ENCODE measurements around the gene ARHGDIB.

The ARHGDIB gene

DNA sequence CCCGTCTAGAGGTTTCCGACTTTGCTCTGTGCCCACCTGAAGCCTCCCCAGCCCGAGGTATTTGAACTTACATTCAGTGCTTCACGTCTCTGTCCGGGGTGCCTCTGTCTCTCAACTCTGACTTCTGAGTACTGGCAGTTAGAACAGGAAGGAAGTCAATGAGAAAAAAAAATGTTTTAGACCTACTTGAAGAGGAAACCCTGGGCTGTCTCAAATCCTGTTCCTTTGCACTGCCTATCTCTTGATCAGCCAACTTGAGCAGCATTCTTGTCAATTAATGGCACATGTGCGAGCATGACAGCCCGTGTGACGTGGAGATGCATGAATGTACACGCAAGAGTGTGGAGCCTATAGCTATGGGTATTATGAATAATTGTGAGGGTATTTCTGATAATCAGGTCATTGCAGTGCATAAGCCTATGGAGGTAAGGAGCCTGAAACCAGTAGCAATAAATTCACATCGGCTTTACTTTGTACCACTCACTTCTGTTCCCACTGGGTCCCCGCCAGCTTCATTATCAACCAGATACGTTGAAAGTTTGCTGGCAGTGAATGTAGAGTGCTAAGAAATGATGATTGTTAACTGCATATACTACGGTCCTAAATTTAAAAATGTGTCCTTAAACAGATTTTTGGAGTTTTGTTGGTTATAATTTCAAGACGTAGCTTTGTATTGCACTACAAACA is at the start of gene ARHGDIB:
TSS of gene ARHGDIB (minus strand) at position 136 of the 687 bp plus-strand sequence. CDS start 10,889 bp downstream, outside the sequence.
- DNase-seq (ENCODE audit: low read depth in 2 of 2), result no peak

DNA sequence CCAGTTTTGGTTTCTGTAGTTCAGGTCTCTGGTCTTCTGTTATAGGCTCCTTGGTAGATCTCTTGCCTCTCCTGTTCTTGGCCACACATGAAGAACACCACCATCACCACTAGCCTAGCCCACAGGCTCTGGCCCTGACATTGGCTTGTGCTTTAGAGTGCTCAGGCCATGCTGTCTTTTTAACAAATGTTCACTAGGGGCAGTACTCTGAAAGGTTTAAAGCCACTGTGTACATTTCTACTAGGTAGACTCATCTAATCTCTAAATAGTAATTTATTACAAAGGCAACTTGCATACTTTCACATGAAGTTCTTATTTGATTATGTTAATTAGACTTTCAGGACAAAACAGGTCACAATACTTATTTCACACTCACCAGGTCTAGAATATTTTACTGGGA is 49.8 kb upstream of the ARHGDIB start:
- no peak for DNase-seq (ENCODE audit: low read depth in 2 of 2)

DNA sequence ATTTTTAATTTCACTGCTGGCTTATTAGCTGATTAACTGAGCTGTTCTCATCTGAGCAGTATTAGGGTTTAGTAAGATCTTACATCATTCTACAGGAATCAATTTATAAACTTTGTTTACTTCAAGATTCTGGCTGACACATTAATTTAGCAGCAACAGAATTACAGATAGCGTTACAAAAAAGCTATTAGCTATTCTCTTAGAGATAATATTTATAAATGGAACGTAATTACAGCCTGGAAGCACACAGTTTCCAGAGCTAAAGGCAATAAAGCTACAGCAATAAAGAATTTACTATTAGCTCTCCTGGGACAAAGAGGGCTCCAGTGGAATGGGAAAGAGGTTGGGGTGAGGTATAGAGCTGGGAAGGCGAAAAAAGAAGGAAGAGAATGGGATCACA is 46.1 kb upstream of the ARHGDIB start:
- DNase-seq (ENCODE audit: low read depth in 2 of 2), result no peak

DNA sequence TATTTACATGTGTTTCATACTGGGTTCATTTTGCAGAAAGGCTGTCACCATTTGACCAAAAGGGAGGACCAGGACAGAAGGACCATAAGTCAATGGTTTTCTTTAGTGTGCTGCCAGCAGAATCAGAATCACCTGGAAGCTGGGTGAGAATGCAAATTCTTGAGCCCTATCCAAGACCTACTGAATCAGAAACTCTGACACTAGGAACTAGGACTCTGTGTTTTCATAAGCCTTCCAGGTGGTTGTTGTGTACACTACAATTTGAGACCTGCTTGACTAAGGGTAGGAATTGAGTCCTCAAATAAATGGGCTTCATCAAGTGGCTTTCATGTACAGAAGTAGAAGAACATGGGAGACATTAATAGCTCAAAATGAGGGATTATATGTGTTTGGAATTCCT is 43.7 kb upstream of the ARHGDIB start:
- DNase-seq (ENCODE audit: low read depth in 2 of 2), result no peak

DNA sequence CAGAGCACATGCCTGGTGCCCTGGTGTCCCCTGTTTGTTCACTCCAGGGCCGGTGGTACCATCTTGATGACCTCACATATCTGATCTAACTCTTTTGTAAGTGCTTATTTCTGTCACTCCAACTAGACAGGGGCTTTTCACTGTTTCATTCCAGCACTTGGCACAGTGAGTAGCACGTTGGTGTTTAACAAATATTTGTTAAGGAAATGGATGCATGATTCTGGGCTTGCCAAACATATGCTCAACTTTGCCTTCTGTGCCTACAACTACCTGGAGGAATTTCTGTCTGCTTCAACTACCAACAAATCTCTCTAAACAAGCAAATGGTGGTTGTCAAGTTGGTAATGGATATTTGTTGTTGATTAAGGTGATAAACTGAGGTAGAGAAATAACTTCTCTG is 43.0 kb upstream of the ARHGDIB start:
- no peak for DNase-seq (ENCODE audit: low read depth in 2 of 2)

DNA sequence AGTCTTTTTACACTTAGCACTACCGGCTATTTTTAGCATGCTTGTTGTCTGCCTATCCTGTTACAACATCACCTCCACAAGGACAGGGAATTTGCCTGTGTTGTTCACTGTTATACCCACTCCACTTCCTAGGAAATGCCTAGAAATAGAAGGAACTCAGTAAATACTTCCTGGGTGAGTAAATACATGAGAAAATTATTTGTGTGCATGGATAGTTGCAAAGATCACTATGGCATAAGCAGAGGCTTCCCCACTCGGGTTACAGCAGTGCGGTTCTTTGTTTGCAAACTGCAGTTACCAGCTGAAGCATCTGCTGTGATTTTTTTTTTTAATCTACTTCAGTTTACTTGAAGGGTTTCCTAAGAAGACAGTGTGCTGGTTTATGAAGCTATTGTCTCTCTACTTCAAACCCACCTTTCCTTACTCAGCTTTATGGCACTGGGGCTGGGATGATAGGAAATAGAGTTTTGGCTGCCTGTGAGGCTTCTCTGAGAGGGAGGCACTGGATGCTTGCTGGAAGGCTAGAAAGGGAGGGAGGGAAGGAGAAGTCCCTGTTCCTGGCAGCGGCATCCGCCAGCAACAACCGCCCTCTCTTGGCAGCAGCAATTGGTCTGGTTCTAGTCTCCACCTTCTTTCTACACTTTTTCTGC is 40.5 kb upstream of the ARHGDIB start:
- no peak for DNase-seq (ENCODE audit: low read depth in 2 of 2)

DNA sequence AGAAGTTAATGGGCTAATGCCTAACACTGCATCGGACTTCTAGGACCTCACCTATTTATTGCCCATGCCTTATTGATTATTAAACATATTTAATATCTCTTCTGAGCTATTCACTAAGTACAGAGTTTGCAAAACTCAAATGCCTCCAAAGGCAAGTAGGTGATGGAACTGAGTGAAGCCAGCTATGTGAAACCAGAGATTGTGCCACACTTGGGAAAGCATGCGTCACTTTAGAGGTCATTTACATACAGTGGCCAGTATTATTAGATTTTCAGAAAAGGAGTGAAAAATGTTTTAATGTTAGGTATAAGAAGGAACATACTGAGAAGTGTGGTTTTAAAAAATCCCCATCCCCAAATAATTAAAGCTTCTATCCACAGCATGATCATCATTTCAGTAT is 39.2 kb upstream of the ARHGDIB start:
- no peak for DNase-seq (ENCODE audit: low read depth in 2 of 2)

DNA sequence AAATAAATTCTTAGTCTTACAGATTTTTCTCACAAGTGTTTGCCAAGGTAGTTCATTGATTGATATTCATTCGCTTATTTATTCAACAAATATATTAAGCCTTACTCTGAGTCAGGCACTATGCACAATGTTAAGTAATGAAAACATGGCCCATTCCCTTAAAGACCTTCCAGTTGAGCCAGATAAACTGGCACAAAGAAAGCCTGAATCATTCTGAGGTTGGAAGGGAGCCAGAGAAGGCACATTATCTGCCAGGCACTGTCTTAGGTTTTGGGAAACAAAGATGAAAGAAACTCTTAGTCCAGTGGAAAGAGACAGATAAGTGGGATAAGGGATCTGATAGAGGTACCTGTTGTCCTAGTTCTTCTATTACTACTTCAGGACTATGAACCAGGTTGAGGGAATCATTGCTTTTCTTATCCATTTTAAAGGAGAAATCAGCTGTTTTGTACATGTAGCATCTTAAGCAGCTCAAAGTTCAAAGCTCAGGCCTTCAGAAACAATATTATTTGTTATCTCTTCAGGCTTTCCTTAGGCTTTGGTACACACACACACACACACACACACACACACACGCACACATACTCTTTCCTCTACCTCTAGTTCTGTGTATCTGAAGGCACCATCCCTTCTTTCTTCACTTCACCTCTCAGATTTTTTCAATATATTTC is 38.4 kb upstream of the ARHGDIB start:
- no peak for DNase-seq (ENCODE audit: low read depth in 2 of 2)

DNA sequence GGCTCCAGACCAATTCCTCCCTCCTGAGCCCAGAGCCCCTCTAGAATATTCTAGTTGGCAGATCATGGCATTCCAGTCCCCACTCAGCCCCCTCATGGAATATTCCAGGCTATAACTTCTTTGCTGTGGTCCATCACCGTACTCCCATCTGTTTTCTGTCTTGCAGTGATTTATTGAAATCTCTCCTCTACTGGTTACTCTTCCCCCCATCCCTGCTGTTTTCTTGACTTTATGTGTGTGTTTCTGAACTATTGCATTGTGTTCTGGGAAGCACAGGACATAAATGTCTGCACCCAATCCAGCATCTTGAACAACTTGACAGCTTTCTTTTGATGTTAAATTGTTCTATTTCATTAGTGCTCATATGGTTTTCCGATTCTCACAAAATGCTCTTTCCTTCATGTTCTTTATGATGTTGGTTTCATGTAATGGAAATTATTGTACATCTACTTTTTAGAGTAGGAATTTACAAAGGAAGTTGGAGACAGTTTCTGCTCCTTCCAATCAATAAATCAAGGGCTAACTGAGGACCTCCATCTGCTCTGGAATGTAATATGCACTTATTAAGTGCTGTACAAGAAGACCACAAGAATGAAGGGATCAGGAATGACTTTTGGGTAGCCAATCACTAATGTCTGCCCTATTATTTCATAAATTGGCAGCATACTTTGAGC is 37.8 kb upstream of the ARHGDIB start:
- peak; percentile 74 to 79 for DNase-seq (ENCODE audit: low read depth in 2 of 2)

DNA sequence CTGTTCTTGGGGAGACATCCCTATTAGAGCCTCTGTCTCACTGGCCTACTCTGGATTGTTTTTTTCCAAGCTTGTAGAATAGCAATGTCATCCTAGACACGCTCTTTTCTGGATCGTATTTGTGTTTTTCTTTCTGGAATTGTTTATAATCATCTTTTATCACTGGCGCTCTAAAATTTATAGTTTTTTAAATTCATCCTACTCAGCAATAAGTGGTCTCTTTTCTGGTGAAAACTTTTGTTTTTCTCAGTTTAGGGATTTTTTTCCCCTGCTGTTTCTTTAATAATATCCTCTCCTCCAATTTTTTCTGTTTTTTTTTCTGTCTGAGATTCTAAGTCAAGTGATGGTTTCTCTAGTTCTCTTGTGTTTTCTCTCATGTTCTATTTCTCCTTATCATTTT is 36.6 kb upstream of the ARHGDIB start:
- DNase-seq (ENCODE audit: low read depth in 2 of 2), result no peak

DNA sequence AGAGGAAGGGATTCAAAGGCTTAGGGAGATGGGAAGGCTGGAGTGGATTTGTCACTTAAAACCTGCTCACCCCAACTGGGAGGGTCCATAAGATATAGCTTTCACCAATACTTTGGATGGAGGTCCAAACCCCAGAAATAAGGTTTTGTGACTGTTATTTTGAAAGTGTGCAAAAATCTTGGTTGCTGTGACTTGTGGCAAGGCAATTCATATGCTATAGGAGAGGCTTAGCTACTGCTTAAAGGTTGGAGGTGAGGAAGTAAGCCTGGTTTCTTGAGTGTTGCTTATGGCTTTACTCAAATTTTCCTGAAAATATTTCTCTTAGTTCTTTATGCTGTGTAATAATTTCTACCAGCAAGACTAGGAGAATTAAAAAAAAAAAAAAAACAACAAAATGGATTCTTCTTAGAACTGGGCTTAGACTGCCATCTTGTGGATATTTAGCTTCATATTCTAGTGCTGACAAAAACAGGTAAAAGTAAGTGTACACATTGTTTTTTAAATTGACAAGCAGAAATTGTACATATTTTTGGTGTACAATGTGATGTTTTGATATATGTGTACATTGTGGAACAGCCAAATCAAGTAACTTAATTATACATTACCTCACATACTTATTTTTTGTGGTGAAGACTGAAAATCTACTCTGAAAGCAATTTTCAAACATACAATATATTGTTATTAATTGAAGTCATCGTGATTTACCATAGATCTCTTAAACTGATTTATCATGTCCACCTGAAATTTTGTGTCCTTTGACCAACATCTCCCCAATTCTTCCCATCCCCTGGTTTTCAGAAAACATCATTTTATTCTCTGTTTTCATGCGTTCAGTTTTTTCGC is 34.4 kb upstream of the ARHGDIB start:
- peak; percentile 39 to 44 for DNase-seq (ENCODE audit: low read depth in 2 of 2)

DNA sequence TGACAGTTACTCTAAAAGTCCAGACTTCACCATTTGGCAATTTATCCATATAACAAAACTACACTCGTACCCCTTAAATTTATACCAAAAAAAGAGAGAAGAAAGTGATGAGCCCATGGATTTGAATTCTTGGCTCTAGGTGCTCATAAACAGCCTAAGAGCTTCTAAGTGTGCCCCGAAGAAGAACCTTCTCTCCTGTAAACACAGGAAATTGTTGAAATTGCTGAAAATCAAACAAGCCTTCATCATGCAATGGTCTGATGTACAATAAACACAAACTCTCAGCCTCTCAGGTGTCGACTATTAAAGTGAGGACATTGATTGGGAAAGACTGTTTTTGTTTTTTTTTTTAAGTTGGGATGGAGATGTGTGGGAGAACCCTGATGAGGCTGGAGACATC is 33.2 kb upstream of the ARHGDIB start:
- no peak for DNase-seq (ENCODE audit: low read depth in 2 of 2)

DNA sequence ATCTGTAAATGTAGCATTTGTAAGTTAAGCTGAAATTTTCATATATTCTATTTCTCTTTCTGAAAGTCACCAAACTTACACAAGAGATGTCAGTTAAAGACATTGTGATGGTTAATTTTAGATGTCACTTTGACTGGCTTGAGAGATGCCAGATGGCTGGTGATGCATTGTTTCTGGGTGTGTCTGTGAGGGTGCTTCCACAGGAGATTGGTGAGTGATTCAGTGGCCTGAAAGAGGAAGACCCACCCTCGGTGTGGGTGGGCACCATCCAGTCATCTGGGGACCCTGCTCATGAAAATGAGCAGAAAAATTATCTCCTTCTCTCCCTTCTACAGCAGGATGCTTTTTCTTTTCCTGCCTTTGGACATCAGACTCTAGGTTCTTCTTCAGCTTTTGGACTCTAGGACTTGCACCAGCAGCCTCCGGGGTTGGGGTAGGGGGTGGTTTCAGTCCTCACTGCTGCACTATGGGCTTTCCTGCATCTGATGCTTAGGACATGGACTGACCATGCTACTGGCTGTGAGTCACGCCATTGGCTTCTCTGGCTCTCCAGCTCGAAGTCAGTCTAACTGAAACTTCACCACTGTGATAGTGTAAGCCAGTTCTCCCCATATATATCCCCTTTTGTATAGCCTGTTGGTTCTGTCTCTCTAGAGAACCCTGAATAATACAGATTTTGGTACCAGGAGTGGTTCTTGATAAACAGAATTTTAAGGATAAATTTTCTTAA is 32.3 kb upstream of the ARHGDIB start:
- DNase-seq (ENCODE audit: low read depth in 2 of 2), result no peak

DNA sequence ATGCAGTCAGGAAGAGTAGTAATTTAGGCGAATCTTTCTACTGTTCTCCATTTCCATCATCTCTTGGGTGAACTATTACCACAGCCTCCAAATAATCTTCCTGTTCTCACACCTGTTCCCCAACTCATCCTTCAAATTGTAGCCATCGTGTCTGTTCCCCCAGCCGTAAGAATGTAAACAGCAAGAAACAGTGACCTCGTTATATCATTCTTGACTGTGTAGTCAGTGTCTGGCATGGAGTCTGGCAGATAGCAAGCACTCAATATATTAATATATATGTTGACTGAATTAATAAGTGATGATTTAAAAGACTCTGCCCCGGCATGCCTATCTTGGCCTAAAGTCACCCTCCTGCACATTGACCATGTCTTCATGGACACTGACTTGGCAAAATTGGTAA is 31.7 kb upstream of the ARHGDIB start:
- DNase-seq (ENCODE audit: low read depth in 2 of 2), result no peak

DNA sequence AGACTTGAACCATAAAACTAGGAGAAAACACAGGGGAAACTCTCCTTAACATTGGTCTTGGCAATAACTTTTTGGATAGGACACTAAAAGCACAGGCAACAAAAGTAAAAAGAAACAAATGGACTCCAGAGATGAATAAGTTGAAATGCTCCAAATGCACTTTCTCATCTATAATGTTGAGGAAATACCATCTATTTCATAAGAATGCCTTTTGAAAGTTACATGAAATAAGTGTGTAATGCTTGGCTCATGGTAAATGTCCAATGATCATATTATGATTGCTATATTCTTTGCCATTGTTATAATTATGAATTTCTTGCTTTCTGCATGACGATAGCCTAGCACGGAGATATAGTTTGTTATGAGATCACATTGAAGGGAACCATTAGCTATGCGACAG is 31.3 kb upstream of the ARHGDIB start:
- no peak for DNase-seq (ENCODE audit: low read depth in 2 of 2)

DNA sequence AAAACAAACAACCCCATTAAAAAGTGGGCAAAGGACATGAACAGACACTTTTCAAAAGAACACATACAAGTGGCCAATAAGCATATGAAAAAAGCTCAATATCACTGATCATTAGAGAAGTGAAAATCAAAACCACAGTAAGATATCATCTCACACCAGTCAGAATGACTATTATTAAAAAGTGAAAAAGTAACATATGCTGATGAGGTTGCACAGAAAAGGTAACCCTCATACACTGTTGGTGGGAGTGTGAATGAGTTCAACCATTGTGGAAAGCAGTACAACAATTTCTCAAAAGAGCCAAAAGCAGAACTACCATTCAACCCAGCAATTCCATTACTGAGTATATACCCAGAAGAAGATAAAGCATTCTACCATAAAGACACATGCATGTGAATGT is 29.7 kb upstream of the ARHGDIB start:
- no peak for DNase-seq (ENCODE audit: low read depth in 2 of 2)

DNA sequence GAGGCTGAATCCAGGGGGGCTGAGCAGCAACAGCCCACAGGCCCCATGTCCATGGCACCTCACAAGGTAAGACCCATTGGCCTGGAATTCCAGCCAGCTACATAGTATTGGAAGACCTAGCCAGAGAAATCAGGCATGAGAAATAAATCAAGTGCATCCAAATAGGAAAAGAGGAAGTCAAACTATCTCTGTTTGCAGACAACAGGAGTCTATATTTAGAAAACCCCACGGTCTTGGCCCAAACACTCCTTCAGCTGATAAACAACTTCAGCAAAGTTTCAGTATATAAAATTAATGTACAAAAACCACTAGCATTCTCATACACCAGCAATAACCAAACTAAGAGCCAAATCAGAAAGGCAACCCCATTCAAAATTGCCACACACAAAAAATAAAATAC is 28.4 kb upstream of the ARHGDIB start:
- DNase-seq (ENCODE audit: low read depth in 2 of 2), result no peak

DNA sequence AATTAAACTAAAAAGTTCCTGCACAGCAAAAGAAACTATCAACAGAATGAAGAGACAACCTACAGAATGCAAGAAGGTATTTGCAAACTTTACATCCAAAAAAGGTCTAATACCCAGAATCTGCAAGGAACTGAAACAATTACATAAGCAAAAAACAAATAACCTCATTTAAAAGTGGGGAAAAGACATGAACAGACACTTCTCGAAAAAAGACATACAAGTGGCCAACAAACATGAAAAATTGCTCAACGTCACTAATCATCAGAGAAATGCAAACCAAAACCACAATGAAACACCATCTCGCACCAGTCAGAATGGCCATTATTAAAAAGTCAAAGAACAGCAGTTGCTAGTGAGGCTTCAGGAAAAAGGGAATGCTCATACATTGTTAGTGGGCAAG is 26.6 kb upstream of the ARHGDIB start:
- DNase-seq (ENCODE audit: low read depth in 2 of 2), result no peak

DNA sequence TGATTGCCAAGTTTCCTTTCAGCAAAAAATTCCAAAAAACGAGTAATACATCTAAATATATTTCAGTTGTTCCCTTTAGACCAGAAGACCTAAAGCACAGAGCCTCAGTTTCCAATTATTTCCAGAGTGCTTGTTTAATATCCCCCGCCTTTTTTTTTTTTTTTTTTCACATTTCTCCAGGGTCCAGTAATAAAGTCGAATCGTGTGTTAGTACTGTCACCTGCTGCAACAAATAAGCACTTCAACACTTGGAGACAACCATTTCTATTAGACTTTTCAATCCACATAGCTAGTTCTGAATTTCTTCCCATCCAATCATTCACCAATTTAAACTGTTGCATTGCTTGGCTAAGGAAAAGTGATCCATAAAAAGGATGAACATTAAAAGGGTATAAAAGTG is 25.0 kb upstream of the ARHGDIB start:
- no peak for DNase-seq (ENCODE audit: low read depth in 2 of 2)

DNA sequence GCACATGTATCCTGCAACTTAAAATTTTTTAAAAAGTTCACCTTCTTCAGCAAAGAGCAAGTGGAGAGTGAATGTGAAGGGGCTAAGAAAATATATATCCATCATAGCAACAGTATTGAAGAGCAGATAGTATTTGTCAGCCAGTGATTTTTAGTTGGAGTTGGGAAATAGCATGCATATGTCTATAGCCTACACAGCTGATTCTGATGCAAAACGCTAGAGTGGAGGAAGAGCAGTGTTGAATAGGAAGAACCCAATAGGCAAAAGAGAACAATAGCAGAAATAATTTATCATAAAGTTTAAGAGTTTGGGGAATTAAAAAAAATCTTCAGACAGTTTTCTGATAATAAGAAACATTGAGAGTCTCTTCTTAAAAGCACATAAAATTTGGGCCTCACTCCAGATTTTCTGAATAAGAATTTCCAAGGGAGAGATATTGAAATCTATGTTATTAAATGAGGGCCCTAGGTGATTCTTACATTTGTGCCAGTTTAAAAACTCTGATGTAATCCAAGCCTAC is 23.4 kb upstream of the ARHGDIB start:
- no peak for DNase-seq (ENCODE audit: low read depth in 2 of 2)

DNA sequence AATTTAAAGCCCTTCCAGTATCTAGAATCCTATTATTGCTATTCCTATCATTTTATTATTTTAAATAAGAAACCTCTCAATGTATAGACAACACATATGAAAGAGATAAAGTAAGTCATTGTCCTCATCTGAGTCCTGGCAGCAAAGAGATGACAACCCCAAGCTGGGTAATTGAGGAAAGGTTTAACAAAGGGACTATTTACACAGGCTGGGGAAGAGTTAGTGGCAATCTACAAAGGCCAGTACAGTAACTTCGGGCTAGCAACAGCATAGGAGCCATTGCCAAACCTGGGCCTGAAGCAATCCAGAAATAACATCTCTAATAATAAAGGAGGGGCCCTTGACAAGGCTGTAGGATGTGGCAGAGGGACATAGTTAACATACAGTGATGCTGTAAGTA is 22.6 kb upstream of the ARHGDIB start:
- no peak for DNase-seq (ENCODE audit: low read depth in 2 of 2)
